H1 (cell line): Measurements from ENCODE around the gene ADARB2. TPM values are rescaled to one million over a fixed set of nuclear protein-coding genes. Genes with fewer than 3 reads are reported as not detected.

Source experiments
- CTCF ChIA-PET: fragments of 300-600 bp; sonication (Branson Sonifier 250); formaldehyde crosslinking; loops from one replicate; lab custom pipeline; 2021; ENCODE audit not compliant: partially characterized antibody; lab: Charles Lee
- POLR2A ChIA-PET: fragments of 300-600 bp; sonication (Branson Sonifier 250); formaldehyde crosslinking; loops from one replicate; lab custom pipeline; 2021; ENCODE audit warnings: inconsistent platforms; ENCODE audit not compliant: partially characterized antibody; lab: Charles Lee
- DNase-seq, 2 experiments: peaks; one replicate each; pipeline versions ENCODE4 v3.0.0 to v3.0.0-alpha.2; 2010 to 2022; ENCODE audit warnings: low spot score in 2 of 2, low read depth in 1 of 2, mixed read lengths in 1 of 2
- FAIRE-seq: peaks from 2 replicates; lab custom pipeline; 2011; peaks lifted over from hg19 to GRCh38; lab: Jason Lieb, UNC
- H2AFZ ChIP-seq: 2 replicates; pipeline ENCODE4 v1.8.1; 2012; ENCODE audit warnings: low read length, inconsistent platforms
- H2AK5ac ChIP-seq: 2 replicates; pipeline ENCODE4 v1.6.1; 2013; ENCODE audit warnings: low read depth, low read length
- H2BK120ac ChIP-seq: replicated peaks from 2 replicates; pipeline ENCODE3; 2013; ENCODE audit warnings: low read depth, low read length, inconsistent platforms
- H2BK12ac ChIP-seq: 2 replicates; pipeline ENCODE4 v1.6.1; 2013; ENCODE audit warnings: low read depth, low read length
- H2BK15ac ChIP-seq: 2 replicates; pipeline ENCODE4 v1.6.1; 2013; ENCODE audit warnings: low read length
- H2BK20ac ChIP-seq: 2 replicates; pipeline ENCODE4 v1.6.1; 2013; ENCODE audit warnings: low read length
- H2BK5ac ChIP-seq: 2 replicates; pipeline ENCODE4 v1.6.1; 2013; ENCODE audit warnings: low read depth, low read length
- H3K14ac ChIP-seq: 2 replicates; pipeline ENCODE4 v1.6.1; 2013; ENCODE audit warnings: inconsistent platforms; ENCODE audit not compliant: insufficient read length
- H3K18ac ChIP-seq: 2 replicates; pipeline ENCODE4 v1.6.1; 2013; ENCODE audit warnings: low read length; ENCODE audit errors: extremely low read depth
- H3K23ac ChIP-seq: 2 replicates; pipeline ENCODE4 v1.6.1; 2013; ENCODE audit warnings: inconsistent platforms; ENCODE audit not compliant: insufficient read length
- H3K23me2 ChIP-seq: 2 replicates; pipeline ENCODE4 v1.6.1; 2013; ENCODE audit warnings: low read depth, low read length
- H3K27ac ChIP-seq: 2 replicates; pipeline ENCODE4 v1.6.1; 2011; ENCODE audit warnings: low read depth, low read length, inconsistent platforms
- H3K27me3 ChIP-seq, 4 experiments: replicated peaks in 1 of 4; 1 replicate in 1 of 4; 2 replicates in 3 of 4; pipeline versions ENCODE4 v1.6.1 to v1.8.1; 2011 to 2013; ENCODE audit warnings: low read length in 3 of 4, mild to moderate bottlenecking in 3 of 4, inconsistent platforms in 2 of 4, mixed read lengths in 2 of 4, moderate library complexity in 1 of 4; ENCODE audit not compliant: control insufficient read depth in 3 of 4, insufficient read depth in 3 of 4; ENCODE audit errors: extremely low read depth in 1 of 4
- H3K36me3 ChIP-seq, 4 experiments: 2 replicates each; pipeline versions ENCODE4 v1.6.1 to v1.8.1; 2011 to 2013; ENCODE audit warnings: mild to moderate bottlenecking in 4 of 4, low read length in 3 of 4, moderate library complexity in 2 of 4, control low read depth in 1 of 4, inconsistent platforms in 1 of 4; ENCODE audit not compliant: insufficient read depth in 4 of 4, control insufficient read depth in 2 of 4
- H3K4ac ChIP-seq: replicated peaks from 2 replicates; pipeline ENCODE3; 2013; ENCODE audit warnings: low read length, low read depth, mixed read lengths, inconsistent platforms; ENCODE audit not compliant: insufficient read length
- H3K4me1 ChIP-seq, 4 experiments: replicated peaks in 1 of 4; 1 replicate in 1 of 4; 2 replicates in 3 of 4; pipeline versions ENCODE4 v1.6.1 to v1.8.1; 2011 to 2013; ENCODE audit warnings: low read length in 3 of 4, inconsistent platforms in 2 of 4, mixed read lengths in 1 of 4; ENCODE audit not compliant: insufficient read depth in 4 of 4, control insufficient read depth in 3 of 4
- H3K4me2 ChIP-seq, 2 experiments: 2 replicates each; pipeline versions ENCODE4 v1.6.1 to v1.8.1; 2011 to 2013; ENCODE audit warnings: low read depth in 2 of 2, low read length in 2 of 2, control low read depth in 1 of 2, inconsistent platforms in 1 of 2, mild to moderate bottlenecking in 1 of 2; ENCODE audit not compliant: insufficient read depth in 1 of 2
- H3K4me3 ChIP-seq, 4 experiments: fragments of 200-600, 300-600 bp in 1 of 4; sonication (generic), shearing (Covaris generic), sonication (Bioruptor Twin) in 1 of 4; 2 replicates each; pipeline versions ENCODE4 v1.5.1 to v1.8.1; 2011 to 2016; ENCODE audit warnings: low read length in 4 of 4, low read depth in 3 of 4, control low read depth in 2 of 4, inconsistent platforms in 2 of 4, mild to moderate bottlenecking in 2 of 4, mixed read lengths in 1 of 4, moderate library complexity in 1 of 4; ENCODE audit not compliant: insufficient read depth in 2 of 4; ENCODE audit errors: extremely low read depth in 1 of 4
- H3K56ac ChIP-seq: replicated peaks from 2 replicates; pipeline ENCODE3; 2013; ENCODE audit warnings: low read depth, mild to moderate bottlenecking, mixed read lengths, low read length, inconsistent platforms; ENCODE audit not compliant: insufficient read length
- H3K79me1 ChIP-seq: 2 replicates; pipeline ENCODE4 v1.6.1; 2013; ENCODE audit warnings: low read depth, low read length, control low read depth
- H3K79me2 ChIP-seq, 2 experiments: 2 replicates each; pipeline versions ENCODE4 v1.6.1 to v1.8.1; 2012 to 2013; ENCODE audit warnings: low read length in 2 of 2, mild to moderate bottlenecking in 2 of 2, inconsistent platforms in 1 of 2; ENCODE audit not compliant: insufficient read depth in 2 of 2, control insufficient read depth in 1 of 2
- H3K9ac ChIP-seq, 4 experiments: replicated peaks in 1 of 4; 1 replicate in 1 of 4; 2 replicates in 3 of 4; pipeline versions ENCODE4 v1.6.1 to v1.8.1; 2011 to 2013; ENCODE audit warnings: low read depth in 3 of 4, low read length in 3 of 4, control low read depth in 2 of 4, mild to moderate bottlenecking in 2 of 4, moderate library complexity in 2 of 4, inconsistent platforms in 1 of 4; ENCODE audit errors: extremely low read depth in 1 of 4
- H3K9me3 ChIP-seq, 2 experiments: 2 replicates each; pipeline versions ENCODE4 v1.6.1 to v1.8.1; 2012 to 2013; ENCODE audit warnings: mild to moderate bottlenecking in 2 of 2, moderate library complexity in 2 of 2, control low read depth in 1 of 2, inconsistent platforms in 1 of 2, low read depth in 1 of 2, low read length in 1 of 2, mixed read lengths in 1 of 2; ENCODE audit not compliant: insufficient read depth in 2 of 2
- H4K20me1 ChIP-seq, 2 experiments: replicated peaks in 1 of 2; 2 replicates each; pipeline versions ENCODE3 to v1.8.1; 2011 to 2013; ENCODE audit warnings: inconsistent platforms in 2 of 2, low read length in 2 of 2, mild to moderate bottlenecking in 1 of 2; ENCODE audit not compliant: insufficient read depth in 2 of 2, control insufficient read depth in 1 of 2
- H4K5ac ChIP-seq: 2 replicates; pipeline ENCODE4 v1.6.1; 2013; ENCODE audit warnings: low read length, low read depth, mixed read lengths, inconsistent platforms; ENCODE audit not compliant: insufficient read length
- H4K8ac ChIP-seq: 2 replicates; pipeline ENCODE4 v1.8.0; 2013; ENCODE audit warnings: mild to moderate bottlenecking, moderate library complexity, low read length, inconsistent platforms; ENCODE audit not compliant: insufficient read depth; ENCODE audit errors: extremely low read depth
- H4K91ac ChIP-seq: replicated peaks from 2 replicates; pipeline ENCODE3; 2013; ENCODE audit warnings: low read length, mixed read lengths, inconsistent platforms; ENCODE audit not compliant: insufficient read length
- CREB1 ChIP-seq: IDR thresholded peaks from 2 replicates; pipeline ENCODE4 v1.6.1; 2012; ENCODE audit warnings: inconsistent platforms
- CTBP2 ChIP-seq: IDR thresholded peaks from 2 replicates; pipeline ENCODE4 v1.7.0; 2011; ENCODE audit warnings: borderline replicate concordance, mild to moderate bottlenecking, moderate library complexity, mixed read lengths, low read length; ENCODE audit not compliant: insufficient read depth, insufficient read length
- EGR1 ChIP-seq: IDR thresholded peaks from 2 replicates; pipeline ENCODE4 v1.6.1; 2011; ENCODE audit warnings: low read depth, low read length, borderline replicate concordance
- GABPA ChIP-seq: IDR thresholded peaks from 2 replicates; pipeline ENCODE4 v1.6.1; 2011; ENCODE audit warnings: mild to moderate bottlenecking, low read length, moderate library complexity, borderline replicate concordance; ENCODE audit not compliant: insufficient read depth
- POLR2A ChIP-seq, 2 experiments: IDR thresholded peaks; 1 replicate in 1 of 2; 2 replicates in 1 of 2; pipeline ENCODE4 v1.6.1; 2011; ENCODE audit warnings: low read depth in 2 of 2, low read length in 2 of 2, mild to moderate bottlenecking in 2 of 2; ENCODE audit errors: control extremely low read depth in 1 of 2
- WGBS, 2 experiments: shearing (Covaris generic) in 1 of 2; methylation state at CpG; one replicate each; pipeline versions ENCODE4 v1.1.6 to v1.1.7; 2013 to 2015; ENCODE audit warnings: low lambda C conversion rate in 2 of 2, mixed read lengths in 2 of 2, inconsistent platforms in 1 of 2, low coverage in 1 of 2, missing lambda C conversion rate in 1 of 2; ENCODE audit not compliant: insufficient replicate concordance in 2 of 2, insufficient coverage in 1 of 2, insufficient read length in 1 of 2; ENCODE audit errors: extremely low coverage in 1 of 2, missing lambda C conversion rate in 1 of 2; 5-methylcytosine and 5-hydroxymethylcytosine counted together
- polyA plus RNA-seq, 7 experiments: library from polyadenylated mRNA; depleted of rRNA in 3 of 7; stranded (reverse) in 5 of 7; unstranded in 2 of 7; fragments of >200 nt in 5 of 7; fragments of 200-250 nt in 2 of 7; gene quantifications; 1 replicate in 5 of 7; 2 replicates in 1 of 7; 4 replicates in 1 of 7; pipeline versions ENCODE4 v1.2.1 to v1.2.3, GENCODE V29; 2011 to 2013; ENCODE audit warnings: missing spikeins in 2 of 7, mixed read lengths in 2 of 7
- total RNA-seq: library from RNA; stranded (reverse); fragmentation: NEBNext Ultra II Directional; extraction: Animal tissue kit (Norgen Biotek cat#: 25700); gene quantifications from 2 replicates; pipeline ENCODE4 v1.2.1, GENCODE V29; 2021

ADARB2 gene
- total and polyA plus RNA-seq, 2 of the 8 experiments (the other 6 are each of a cell fraction or from before 2014, with no cell fraction given): 2.2 to 2.8 TPM

DNA sequence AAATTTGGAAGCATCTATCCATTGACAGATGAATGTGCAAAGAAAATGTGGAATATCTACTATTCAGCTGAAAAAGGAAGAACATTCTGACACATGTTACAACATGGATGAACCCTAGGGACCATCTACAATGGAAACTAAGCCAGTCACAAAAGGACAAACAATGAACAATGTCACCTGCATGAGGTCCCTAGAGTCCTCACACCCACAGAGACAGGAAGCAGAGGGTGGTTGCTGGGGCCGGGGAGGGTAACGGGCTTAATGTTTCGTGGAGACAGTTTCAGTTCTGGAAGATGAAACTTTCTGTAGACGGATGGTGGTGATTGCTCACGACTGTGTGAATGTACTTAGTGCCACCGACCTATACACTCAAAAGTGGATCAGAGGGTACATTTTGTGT lies 282.9 kb downstream of the ADARB2 start:
- no peak overlapping the region for H2BK5ac ChIP-seq
- 96% methylated on average over 6 of the region's 6 CpGs; no CpG with 5 or more reads in 1 of the 2 experiments for WGBS, 2 experiments
- no peak for DNase-seq
- H3K4me3 ChIP-seq: no peak overlapping the region
- H3K56ac ChIP-seq: no peak overlapping the region
- no peak for TF ChIP-seq GABPA
- no peak for TF ChIP-seq CTBP2
- no peak for TF ChIP-seq EGR1
- no peak for TF ChIP-seq POLR2A (IDR thresholded peaks at IDR 0.05; ENCODE audit: control extremely low read depth in 1 of 2, low read depth in 2 of 2, low read length in 2 of 2)
- TF ChIP-seq CREB1: no peak
- no peaks in the 10 kb centered on the region for H3K79me1 ChIP-seq
- ChIA-PET POLR2A (no interaction called here), CTCF (interaction anchor here (0.6 to 1.6 kb wide), 5 partner anchors 8 to 391 kb away, joined by 3 to 4 read pairs (median 3); no protein-coding TSS in a partner anchor)
- H3K18ac ChIP-seq: no peak overlapping the region
- no peaks in the 10 kb centered on the region for H4K20me1 ChIP-seq
- no peak overlapping the region for H3K23ac ChIP-seq
- no peak overlapping the region for H2BK15ac ChIP-seq
- no peaks in the 10 kb centered on the region for H3K36me3 ChIP-seq
- H2BK20ac ChIP-seq: no peak overlapping the region
- no peaks in the 10 kb centered on the region; a peak in 1 of 4 replicates for H3K9me3 ChIP-seq
- no peak overlapping the region for H4K5ac ChIP-seq
- no peak overlapping the region for H3K9ac ChIP-seq
- no peak overlapping the region for H3K27ac ChIP-seq
- no peak overlapping the region for H2AK5ac ChIP-seq
- H3K14ac ChIP-seq: no peak overlapping the region
- no peak overlapping the region for H3K4me2 ChIP-seq
- H3K4me1 ChIP-seq: no peaks in the 10 kb centered on the region
- H2BK120ac ChIP-seq: no peak overlapping the region
- no peaks in the 10 kb centered on the region for H3K27me3 ChIP-seq
- H4K91ac ChIP-seq: no peak overlapping the region
- FAIRE-seq: no peak
- no peak overlapping the region for H2BK12ac ChIP-seq
- H4K8ac ChIP-seq: no peak overlapping the region
- H3K23me2 ChIP-seq: no peaks in the 10 kb centered on the region
- H2AFZ ChIP-seq: no peak overlapping the region
- no peak overlapping the region for H3K4ac ChIP-seq
- no peaks in the 10 kb centered on the region for H3K79me2 ChIP-seq
